Omental fat pad (tissue), 4 donors: ENCODE results near the gene CD160. TPM values are rescaled to one million over a fixed set of nuclear protein-coding genes. Genes with fewer than 3 reads are reported as not detected.
"Not testable (repeated sequence)": the region's sequence is repeated elsewhere in the genome, so short reads cannot be mapped to it uniquely, and the experiment has no call there.

ENCODE experiments used
- ATAC-seq: fragments of 150-250 bp; one replicate; pipeline ENCODE4 v1.9.1; 2016; ENCODE audit warnings: mild to moderate bottlenecking, moderate library complexity; ENCODE audit not compliant: low FRiP score
- DNase-seq: peaks from one replicate; pipeline ENCODE4 v3.0.0-alpha.2; 2019; ENCODE audit warnings: low spot score
- CTCF ChIP-seq, 3 donors: fragments of 450-650 bp; IDR thresholded peaks; one replicate each; pipeline ENCODE4 v1.5.1; 2016 to 2017; ENCODE audit warnings: antibody characterized with exemption in 3 of 3, mild to moderate bottlenecking in 3 of 3, moderate library complexity in 2 of 3
- total RNA-seq, 4 donors: library from RNA; depleted of rRNA; stranded (reverse); fragments of >200 nt; gene quantifications; one replicate each; pipeline ENCODE4 v1.1.0, GENCODE V29; 2016

CD160 gene
- total RNA-seq, 4 donors from 2014 or later: not detected

GRCh38 chr1:145747398-145748247, 28.3 kb downstream of the CD160 start:
- ATAC-seq (no peak), DNase-seq (no peak)
- no peak for TF ChIP-seq CTCF (IDR thresholded peaks at IDR 0.05)

- no peak for ATAC-seq
- no peak for DNase-seq
- TF ChIP-seq CTCF (IDR thresholded peaks at IDR 0.05): no peak
Measured at GRCh38 chr1:145750426-145750825, 31.1 kb downstream of the CD160 start.

GRCh38 chr1:145751491-145752037, 32.3 kb downstream of the CD160 start:
- no peak for TF ChIP-seq CTCF (IDR thresholded peaks at IDR 0.05)
- ATAC-seq: no peak
- no peak for DNase-seq

- ATAC-seq (no peak), DNase-seq (no peak)
- TF ChIP-seq CTCF (IDR thresholded peaks at IDR 0.05): no peak
Measured at GRCh38 chr1:145757420-145757819, 38.1 kb downstream of the CD160 start.

- DNase-seq: no peak
- ATAC-seq: no peak
- TF ChIP-seq CTCF (IDR thresholded peaks at IDR 0.05): no peak
Measured at GRCh38 chr1:145758116-145758515, 38.8 kb downstream of the CD160 start.

GRCh38 chr1:145758575-145758974, 39.3 kb downstream of the CD160 start:
- no peak for TF ChIP-seq CTCF (IDR thresholded peaks at IDR 0.05)
- no peak for DNase-seq
- ATAC-seq: no peak

- ATAC-seq (no peak), DNase-seq (no peak)
- TF ChIP-seq CTCF (IDR thresholded peaks at IDR 0.05): no peak
Measured at GRCh38 chr1:145759721-145760120, 40.4 kb downstream of the CD160 start.

- not testable (repeated sequence) for DNase-seq, ATAC-seq
Measured at GRCh38 chr1:145760395-145760949, 41.2 kb downstream of the CD160 start.

- ATAC-seq: not testable (repeated sequence)
Measured at GRCh38 chr1:145761498-145761897, 42.2 kb downstream of the CD160 start.

GRCh38 chr1:145762001-145762400, 42.7 kb downstream of the CD160 start:
- ATAC-seq, DNase-seq: not testable (repeated sequence)

More at GRCh38 chr1:145761498-145761897, 42.2 kb downstream of the CD160 start:
- DNase-seq: not testable (repeated sequence)
